ENCODE data around the gene TXNDC17. TPM values are rescaled to one million over a fixed set of nuclear protein-coding genes. Genes with fewer than 3 reads are reported as not detected.

TXNDC17 gene
- total and polyA plus RNA-seq, 2 of the 13 experiments (the other 11 are each of a cell fraction or from before 2014, with no cell fraction given), result 188 to 266 TPM

- TF ChIP-seq, protein P1, sequence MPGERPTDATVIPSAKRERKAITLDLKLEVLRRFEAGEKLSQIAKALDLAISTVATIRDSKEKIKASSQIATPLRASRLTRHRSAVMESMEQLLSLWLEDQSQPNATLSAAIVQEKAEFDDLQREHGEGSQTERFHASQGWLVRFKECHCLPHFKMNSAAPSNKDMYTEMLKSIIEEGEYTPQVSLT (CRISPR knock-in tag; IDR thresholded peaks at IDR 0.05; ENCODE audit: borderline replicate concordance, low read depth), result no peak
- peak; percentile 21; the same call in 1 of the 2 replicates for TF ChIP-seq ZNF598 (CRISPR knock-in tag; IDR thresholded peaks at IDR 0.05; ENCODE audit: borderline replicate concordance)
- TF ChIP-seq TMF1 (CRISPR knock-in tag; IDR thresholded peaks at IDR 0.05; ENCODE audit: low read depth), result 0 out of 2 replicates have a peak, but pooled peaks have one; percentile 31
- no peak for TF ChIP-seq ARHGAP35 (CRISPR knock-in tag; IDR thresholded peaks at IDR 0.05; ENCODE audit: borderline replicate concordance)
- peak; percentile 35 for TF ChIP-seq PATZ1 (CRISPR knock-in tag; IDR thresholded peaks at IDR 0.05)
- no peak for TF ChIP-seq NFYB (CRISPR knock-in tag; IDR thresholded peaks at IDR 0.05)
- TF ChIP-seq, protein P2, sequence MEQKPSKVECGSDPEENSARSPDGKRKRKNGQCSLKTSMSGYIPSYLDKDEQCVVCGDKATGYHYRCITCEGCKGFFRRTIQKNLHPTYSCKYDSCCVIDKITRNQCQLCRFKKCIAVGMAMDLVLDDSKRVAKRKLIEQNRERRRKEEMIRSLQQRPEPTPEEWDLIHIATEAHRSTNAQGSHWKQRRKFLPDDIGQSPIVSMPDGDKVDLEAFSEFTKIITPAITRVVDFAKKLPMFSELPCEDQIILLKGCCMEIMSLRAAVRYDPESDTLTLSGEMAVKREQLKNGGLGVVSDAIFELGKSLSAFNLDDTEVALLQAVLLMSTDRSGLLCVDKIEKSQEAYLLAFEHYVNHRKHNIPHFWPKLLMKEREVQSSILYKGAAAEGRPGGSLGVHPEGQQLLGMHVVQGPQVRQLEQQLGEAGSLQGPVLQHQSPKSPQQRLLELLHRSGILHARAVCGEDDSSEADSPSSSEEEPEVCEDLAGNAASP (CRISPR knock-in tag; IDR thresholded peaks at IDR 0.05; ENCODE audit: borderline replicate concordance), result peak; percentile 73; the same call in 1 of the 2 replicates
- peak; percentile 86 for TF ChIP-seq BCL6 (CRISPR knock-in tag; IDR thresholded peaks at IDR 0.05)
- TF ChIP-seq, protein P3, sequence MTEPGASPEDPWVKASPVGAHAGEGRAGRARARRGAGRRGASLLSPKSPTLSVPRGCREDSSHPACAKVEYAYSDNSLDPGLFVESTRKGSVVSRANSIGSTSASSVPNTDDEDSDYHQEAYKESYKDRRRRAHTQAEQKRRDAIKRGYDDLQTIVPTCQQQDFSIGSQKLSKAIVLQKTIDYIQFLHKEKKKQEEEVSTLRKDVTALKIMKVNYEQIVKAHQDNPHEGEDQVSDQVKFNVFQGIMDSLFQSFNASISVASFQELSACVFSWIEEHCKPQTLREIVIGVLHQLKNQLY (CRISPR knock-in tag; IDR thresholded peaks at IDR 0.05), result peak; percentile 61
- TF ChIP-seq FOXK1 (CRISPR knock-in tag; IDR thresholded peaks at IDR 0.05; ENCODE audit: borderline replicate concordance, low read depth), result 0 out of 2 replicates have a peak, but pooled peaks have one; percentile 22
- TF ChIP-seq PITX1 (CRISPR knock-in tag; IDR thresholded peaks at IDR 0.05), result peak; percentile 87
- TF ChIP-seq POLR2AphosphoS5 (IDR thresholded peaks at IDR 0.05; ENCODE audit: low read depth, low read length), result peak; percentile 17; the same call in 1 of the 2 replicates
- no peak for TF ChIP-seq RFX5 (IDR thresholded peaks at IDR 0.05; ENCODE audit: low read depth, low read length)
- no peak for TF ChIP-seq MED8 (CRISPR knock-in tag; IDR thresholded peaks at IDR 0.05; ENCODE audit: insufficient replicate concordance)
- TF ChIP-seq CBFB (CRISPR knock-in tag; IDR thresholded peaks at IDR 0.05), result no peak
- peak; percentile 42; the same call in 1 of the 2 replicates for TF ChIP-seq HDAC2 (CRISPR knock-in tag; IDR thresholded peaks at IDR 0.05)
- no peak for TF ChIP-seq KLF11 (CRISPR knock-in tag; IDR thresholded peaks at IDR 0.05)
- 0 out of 2 replicates have a peak, but pooled peaks have one; percentile 44 for TF ChIP-seq HNF1B (CRISPR knock-in tag; IDR thresholded peaks at IDR 0.05)
- 0 out of 2 replicates have a peak, but pooled peaks have one; percentile 16 for TF ChIP-seq ZNF124 (CRISPR knock-in tag; IDR thresholded peaks at IDR 0.05)
- TF ChIP-seq MTA3 (CRISPR knock-in tag; IDR thresholded peaks at IDR 0.05), result no peak
- peak; percentile 64; the same call in 1 of the 2 replicates for TF ChIP-seq FOXJ3 (CRISPR knock-in tag; IDR thresholded peaks at IDR 0.05; ENCODE audit: borderline replicate concordance)
- no peak for TF ChIP-seq DPF2 (CRISPR knock-in tag; IDR thresholded peaks at IDR 0.05; ENCODE audit: borderline replicate concordance, low read depth)
- TF ChIP-seq HINFP (CRISPR knock-in tag; IDR thresholded peaks at IDR 0.05; ENCODE audit: low read depth), result no peak
These were observed 42.3 kb downstream of the TXNDC17 start (continued) for GRCh38 chr17:6683081-6683684.

Measured in HepG2 (cell line).